Measurements from ENCODE around the gene CIB1.
"Not testable (repeated sequence)": the region's sequence is repeated elsewhere in the genome, so short reads cannot be mapped to it uniquely, and the experiment has no call there.

GRCh38 chr15:90278467-90278866, 44.7 kb upstream of the CIB1 start:
- TF ChIP-seq EP300, CTCF, POLR2A (IDR thresholded peaks at IDR 0.05): not testable (repeated sequence)
